ENCODE results near the gene SLC6A4. TPM values are rescaled to one million over a fixed set of nuclear protein-coding genes. Genes with fewer than 3 reads are reported as not detected.

Gene SLC6A4
- polyA plus RNA-seq, 3 donors: not detected

- WGBS (ENCODE audit: insufficient coverage): 100% methylated on average over 6 of the region's 8 CpGs
- Histone ChIP-seq H2AFZ (ENCODE audit: insufficient read depth, low read depth, low read length, poor library complexity, severe bottlenecking) (no peak overlapping the region), H3K4me1 (ENCODE audit: control insufficient read depth in 1 of 2, insufficient read depth in 2 of 2, low read length in 2 of 2) (peaks cover 20 to 25% of the 10 kb centered on the region in 2 donors), H3K4me3 (replicated peaks in 1 of 3; ENCODE audit: low read depth in 2 of 3, low read length in 3 of 3) (no peak overlapping the region), H4K20me1 (ENCODE audit: insufficient read depth, low read length) (no peaks in the 10 kb centered on the region), H3K4me2 (replicated peaks; ENCODE audit: extremely low read depth, low read length, poor library complexity, severe bottlenecking) (no peak overlapping the region), H3K27me3 (ENCODE audit: control insufficient read depth in 2 of 2, insufficient read depth in 2 of 2, low read length in 2 of 2) (peaks cover 21 to 42% of the 10 kb centered on the region in 2 donors), H3K27ac (ENCODE audit: low read depth in 1 of 2, low read length in 2 of 2) (no peak overlapping the region), H3K36me3 (replicated peaks in 1 of 2; ENCODE audit: control insufficient read depth in 1 of 2, insufficient read depth in 2 of 2, low read length in 2 of 2) (no peaks in the 10 kb centered on the region), H3K79me2 (ENCODE audit: insufficient read depth, low read length) (no peaks in the 10 kb centered on the region), H3K9me3 (replicated peaks in 1 of 2; ENCODE audit: control insufficient read depth in 1 of 2, insufficient read depth in 1 of 2, low read length in 2 of 2) (peaks cover 3 to 14% of the 10 kb centered on the region in 2 donors), H3K9ac (ENCODE audit: insufficient read depth, low read length, poor library complexity, severe bottlenecking) (no peak overlapping the region)
- Mint-ChIP-seq H3K4me1 (peaks cover 26% of the 10 kb centered on the region), H3K9me3 (peaks cover 0 to 29% (median 15%) of the 10 kb centered on the region in 7 donors), H3K4me3 (no peak overlapping the region), H3K27me3 (ENCODE audit: low read depth in 3 of 3) (peaks cover 41 to 54% (median 50%) of the 10 kb centered on the region in 3 donors), H3K27ac (no peak overlapping the region), H3K36me3 (peaks cover 0 to 7% of the 10 kb centered on the region in 2 donors)
- intact Hi-C loops (cut with micrococcal nuclease): loop anchor here in 1 of 2 donors (10.0 kb wide), 1 partner anchor 55 kb away; no protein-coding TSS in a partner anchor
- TF ChIP-seq CTCF (IDR thresholded peaks at IDR 0.05): no peak
- no peak for DNase-seq
Measured at GRCh38 chr17:30240177-30240576, 4.7 kb upstream of the SLC6A4 start.

GRCh38 chr17:30239089-30239462, 3.6 kb upstream of the SLC6A4 start:
- H3K4me1 Mint-ChIP-seq: peaks cover 34% of the 10 kb centered on the region
- Histone ChIP-seq H3K4me1 (ENCODE audit: control insufficient read depth in 1 of 2, insufficient read depth in 2 of 2, low read length in 2 of 2) (peaks cover 22 to 26% of the 10 kb centered on the region in 2 donors), H3K4me2 (replicated peaks; ENCODE audit: extremely low read depth, low read length, poor library complexity, severe bottlenecking) (no peak overlapping the region), H3K27ac (ENCODE audit: low read depth in 1 of 2, low read length in 2 of 2) (no peak overlapping the region), H2AFZ (ENCODE audit: insufficient read depth, low read depth, low read length, poor library complexity, severe bottlenecking) (no peak overlapping the region), H3K9me3 (replicated peaks in 1 of 2; ENCODE audit: control insufficient read depth in 1 of 2, insufficient read depth in 1 of 2, low read length in 2 of 2) (peaks cover 3 to 15% of the 10 kb centered on the region in 2 donors), H3K4me3 (replicated peaks in 1 of 3; ENCODE audit: low read depth in 2 of 3, low read length in 3 of 3) (no peak overlapping the region), H3K27me3 (ENCODE audit: control insufficient read depth in 2 of 2, insufficient read depth in 2 of 2, low read length in 2 of 2) (peaks cover 32 to 53% of the 10 kb centered on the region in 2 donors), H3K79me2 (ENCODE audit: insufficient read depth, low read length) (no peaks in the 10 kb centered on the region), H3K36me3 (replicated peaks in 1 of 2; ENCODE audit: control insufficient read depth in 1 of 2, insufficient read depth in 2 of 2, low read length in 2 of 2) (no peaks in the 10 kb centered on the region), H4K20me1 (ENCODE audit: insufficient read depth, low read length) (no peaks in the 10 kb centered on the region), H3K9ac (ENCODE audit: insufficient read depth, low read length, poor library complexity, severe bottlenecking) (no peak overlapping the region)
- peaks cover 0 to 29% (median 15%) of the 10 kb centered on the region in 7 donors for H3K9me3 Mint-ChIP-seq
- peaks cover 52 to 65% (median 61%) of the 10 kb centered on the region in 3 donors for H3K27me3 Mint-ChIP-seq (ENCODE audit: low read depth in 3 of 3)
- TF ChIP-seq CTCF (IDR thresholded peaks at IDR 0.05): no peak
- no peak overlapping the region for H3K27ac Mint-ChIP-seq
- H3K4me3 Mint-ChIP-seq: peak overlapping the region in 1 of 2 donors; percentile 83
- intact Hi-C loops (cut with micrococcal nuclease): no loop called here
- WGBS (ENCODE audit: insufficient coverage): 93% methylated on average over 5 of the region's 5 CpGs
- peaks cover 0 to 11% of the 10 kb centered on the region in 2 donors for H3K36me3 Mint-ChIP-seq
- no peak for DNase-seq

All from CD14-positive monocyte (primary cell).